GM13976 (cell line): ENCODE data around the gene KLHDC4.

Experiments used
- DNase-seq: peaks from one replicate; pipeline ENCODE4 v3.0.0; 2012; ENCODE audit warnings: low spot score
- CTCF ChIP-seq: IDR thresholded peaks from 2 replicates; pipeline ENCODE4 v1.5.1; 2012; ENCODE audit warnings: borderline replicate concordance, mild to moderate bottlenecking; ENCODE audit not compliant: insufficient read depth; ENCODE audit errors: extremely low read depth, missing control alignments, control extremely low read depth
- in situ Hi-C: fragments of 300-500 bp; cut with MboI; formaldehyde crosslinking; loops from one replicate; pipeline ENCODE4 v1.12.0; 2022; ENCODE audit warnings: low sequenced_read_pairs, mixed read lengths, inconsistent platforms; ENCODE audit not compliant: unreplicated experiment

KLHDC4 gene

GRCh38 chr16:87757841-87758426 is 7.9 kb downstream of the KLHDC4 start:
- TF ChIP-seq CTCF, result no peak
- in situ Hi-C loops, result no loop called here

GRCh38 chr16:87754535-87754934 is 11.3 kb downstream of the KLHDC4 start:
- in situ Hi-C loops, result no loop called here
- no peak for TF ChIP-seq CTCF
- no peak for DNase-seq

More at GRCh38 chr16:87757841-87758426, 7.9 kb downstream of the KLHDC4 start:
- DNase-seq, result no peak

GRCh38 chr16:87747626-87748414 is 18.0 kb downstream of the KLHDC4 start:
- DNase-seq, result no peak
- in situ Hi-C loops, result no loop called here
- TF ChIP-seq CTCF, result no peak

GRCh38 chr16:87746178-87746577 is 19.6 kb downstream of the KLHDC4 start:
- in situ Hi-C loops, result no loop called here
- TF ChIP-seq CTCF, result no peak
- DNase-seq, result no peak

- no peak for DNase-seq
- TF ChIP-seq CTCF, result no peak
- in situ Hi-C loops, result no loop called here
Observed at GRCh38 chr16:87744750-87745514, 20.9 kb downstream of the KLHDC4 start.

- DNase-seq, result no peak
- TF ChIP-seq CTCF, result no peak
- in situ Hi-C loops, result no loop called here
Observed at GRCh38 chr16:87742781-87743490, 22.9 kb downstream of the KLHDC4 start.
